Activated naive CD4-positive, alpha-beta T cell treated with anti-CD3 and anti-CD28 coated beads, Interleukin-2, amount 10 ng/mL, durations not matched to agents 7 days and 5 days (primary cell): ENCODE data around the gene IL11.

Experiments used
- CTCF ChIA-PET: fragments of 350-600 bp; sonication (Branson Sonifier 250); formaldehyde crosslinking; loops from one replicate; lab custom pipeline; 2021; ENCODE audit warnings: antibody characterized with exemption; lab: Charles Lee
- DNase-seq: peaks from one replicate; pipeline ENCODE4 v3.0.0-alpha.2; 2020
- H3K27ac Mint-ChIP-seq: one replicate; pipeline ENCODE4 v1.8.0; 2021; ENCODE audit warnings: mild to moderate bottlenecking, moderate library complexity, mixed read lengths
- H3K27me3 Mint-ChIP-seq: one replicate; pipeline ENCODE4 v1.8.0; 2021; ENCODE audit warnings: mild to moderate bottlenecking, mixed read lengths
- H3K36me3 Mint-ChIP-seq: one replicate; pipeline ENCODE4 v1.8.0; 2021; ENCODE audit warnings: mixed read lengths
- H3K4me1 Mint-ChIP-seq: one replicate; pipeline ENCODE4 v1.8.0; 2021; ENCODE audit warnings: mixed read lengths
- H3K4me3 Mint-ChIP-seq: one replicate; pipeline ENCODE4 v1.8.0; 2021; ENCODE audit warnings: mild to moderate bottlenecking, moderate library complexity, mixed read lengths
- H3K9me3 Mint-ChIP-seq: one replicate; pipeline ENCODE4 v1.8.0; 2021; ENCODE audit warnings: mixed read lengths

Gene IL11

DNA sequence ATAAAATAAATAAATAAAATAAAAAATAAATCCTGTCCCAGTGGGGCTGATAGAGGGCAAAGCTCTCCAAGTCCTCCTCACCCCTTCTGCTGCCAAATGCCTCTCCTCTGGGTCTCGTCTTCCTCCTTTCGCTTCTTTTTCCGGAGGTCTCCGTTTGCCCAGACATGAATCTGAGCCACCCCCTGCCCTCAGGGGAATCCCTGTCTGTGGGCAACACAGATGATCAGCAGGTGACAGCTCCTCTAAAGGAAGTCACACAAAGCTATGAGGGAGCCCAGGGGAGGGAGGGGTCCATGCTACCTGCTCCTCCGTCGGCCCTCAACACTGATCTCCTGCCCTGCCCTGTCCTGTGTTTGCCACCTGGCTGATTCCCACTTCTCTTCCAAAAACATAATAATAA is 45.6 kb downstream of the IL11 start:
- CTCF ChIA-PET: no interaction called here
- Mint-ChIP-seq H3K9me3 (no peaks in the 10 kb centered on the region), H3K27me3 (peaks cover 55% of the 10 kb centered on the region), H3K4me1 (peaks cover 11% of the 10 kb centered on the region), H3K27ac (no peak overlapping the region), H3K36me3 (no peaks in the 10 kb centered on the region), H3K4me3 (no peak overlapping the region)
- no peak for DNase-seq

GRCh38 chr19:55322204-55322885 is 47.9 kb downstream of the IL11 start:
- H3K4me1 Mint-ChIP-seq: peaks cover 11% of the 10 kb centered on the region

DNA sequence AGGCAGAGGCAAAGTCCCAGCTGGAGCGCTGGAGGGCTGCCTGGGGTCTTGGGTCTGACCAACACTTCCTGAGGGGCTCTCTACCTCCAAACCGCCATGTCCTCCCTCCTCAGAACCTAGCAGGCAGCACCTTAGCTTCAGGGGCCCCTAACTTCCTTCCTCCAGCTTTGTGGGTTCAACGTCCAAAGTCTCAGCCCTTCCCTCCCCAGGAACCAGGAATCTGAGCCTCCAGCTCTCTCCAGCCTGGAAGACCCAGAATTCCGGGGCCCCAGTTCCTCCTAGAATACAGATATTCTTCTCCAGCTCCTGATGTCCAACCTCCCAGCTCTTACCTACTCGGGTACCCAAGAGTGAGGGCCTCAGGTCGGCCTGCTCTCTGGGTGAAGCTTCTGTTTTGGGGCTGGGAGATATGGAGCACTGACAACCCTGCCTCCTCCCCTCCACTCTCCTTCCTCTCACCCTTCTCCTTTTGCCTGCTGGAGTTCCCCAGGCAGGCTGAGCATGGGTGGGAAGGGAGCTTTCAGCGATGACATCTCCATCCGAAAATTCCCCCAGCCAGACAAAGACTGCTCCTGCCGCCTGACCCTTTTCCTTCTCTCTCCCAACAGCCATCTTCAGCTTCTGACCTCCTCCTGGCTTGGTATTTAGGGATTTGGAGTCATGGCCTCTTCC is 48.7 kb downstream of the IL11 start:
- H3K4me1 Mint-ChIP-seq: peaks cover 11% of the 10 kb centered on the region
- no peak overlapping the region for H3K4me3 Mint-ChIP-seq
- DNase-seq: no peak
- CTCF ChIA-PET: interaction anchor here (0.7 to 1.7 kb wide), 3 partner anchors 16 to 29 kb away, joined by 3 to 5 read pairs (median 4); no protein-coding TSS in a partner anchor
- peaks cover 52% of the 10 kb centered on the region for H3K27me3 Mint-ChIP-seq
- no peak overlapping the region for H3K27ac Mint-ChIP-seq
- no peaks in the 10 kb centered on the region for H3K36me3 Mint-ChIP-seq
- no peaks in the 10 kb centered on the region for H3K9me3 Mint-ChIP-seq

More at GRCh38 chr19:55322204-55322885, 47.9 kb downstream of the IL11 start:
- no peak overlapping the region for H3K4me3 Mint-ChIP-seq
- DNase-seq: no peak
- H3K9me3 Mint-ChIP-seq: no peaks in the 10 kb centered on the region
- no peaks in the 10 kb centered on the region for H3K36me3 Mint-ChIP-seq
- peaks cover 50% of the 10 kb centered on the region for H3K27me3 Mint-ChIP-seq
- CTCF ChIA-PET: interaction anchor here (1.0 to 1.7 kb wide), 3 partner anchors 19 to 96 kb away, joined by 3 to 5 read pairs (median 5); no protein-coding TSS in a partner anchor
- no peak overlapping the region for H3K27ac Mint-ChIP-seq

- peaks cover 11% of the 10 kb centered on the region for H3K4me1 Mint-ChIP-seq
Observed at GRCh38 chr19:55320844-55321419, 49.3 kb downstream of the IL11 start.

DNA sequence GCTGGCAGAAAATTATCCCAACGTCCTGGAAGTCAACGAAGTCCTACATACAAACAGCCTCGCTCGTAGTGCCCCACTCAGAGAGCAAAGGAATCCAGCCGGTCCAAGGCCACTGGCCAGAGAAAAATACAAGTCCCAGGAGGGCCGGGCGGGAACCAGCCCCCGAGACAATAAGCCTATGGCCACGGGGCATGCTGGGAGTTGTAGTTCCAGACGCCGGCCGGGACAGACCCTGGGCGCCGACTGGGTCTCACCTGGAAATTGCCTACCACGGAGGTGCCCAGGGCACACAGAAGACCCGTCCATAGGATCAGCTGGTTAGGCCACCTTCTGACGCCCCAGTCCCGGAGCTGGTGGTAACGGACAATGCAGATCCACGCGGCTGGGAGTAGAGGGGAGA is 50.5 kb downstream of the IL11 start:
- Mint-ChIP-seq H3K4me1 (peaks cover 7% of the 10 kb centered on the region), H3K4me3 (no peak overlapping the region), H3K36me3 (no peaks in the 10 kb centered on the region), H3K27ac (no peak overlapping the region), H3K27me3 (peaks cover 42% of the 10 kb centered on the region), H3K9me3 (no peaks in the 10 kb centered on the region)
- no peak for DNase-seq
- CTCF ChIA-PET: interaction anchor here (1.6 kb wide), 1 partner anchor 18 kb away, joined by 4 read pairs; no protein-coding TSS in a partner anchor

More at GRCh38 chr19:55320844-55321419, 49.3 kb downstream of the IL11 start:
- CTCF ChIA-PET: interaction anchor here (0.6 to 1.7 kb wide), 5 partner anchors 10 to 29 kb away, joined by 3 to 5 read pairs (median 4); no protein-coding TSS in a partner anchor
- no peak overlapping the region for H3K27ac Mint-ChIP-seq
- no peak for DNase-seq
- no peak overlapping the region for H3K4me3 Mint-ChIP-seq
- H3K9me3 Mint-ChIP-seq: no peaks in the 10 kb centered on the region
- peaks cover 46% of the 10 kb centered on the region for H3K27me3 Mint-ChIP-seq
- no peaks in the 10 kb centered on the region for H3K36me3 Mint-ChIP-seq

DNA sequence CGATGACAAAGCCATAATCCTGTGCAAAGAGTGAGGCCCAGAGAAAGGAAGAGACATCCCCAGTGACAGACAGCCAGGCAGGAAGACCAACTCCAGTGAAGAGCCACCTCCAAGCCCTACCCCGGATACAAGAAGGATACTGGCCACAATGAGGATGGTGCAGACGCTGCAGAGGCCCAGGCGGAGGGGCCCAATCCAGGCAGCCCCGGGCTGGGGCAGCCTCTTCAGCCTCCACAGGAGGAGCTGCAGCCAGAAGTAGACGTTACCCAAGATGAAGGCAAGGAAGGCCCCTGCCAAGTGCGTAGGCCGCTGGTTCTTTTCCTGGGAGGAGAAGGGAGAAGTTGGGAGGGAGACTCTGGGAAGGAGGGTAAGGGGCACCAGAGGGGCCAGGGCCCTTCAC is 53.6 kb downstream of the IL11 start:
- H3K27ac Mint-ChIP-seq: no peak overlapping the region
- no peaks in the 10 kb centered on the region for H3K9me3 Mint-ChIP-seq
- peaks cover under 1% of the 10 kb centered on the region for H3K4me1 Mint-ChIP-seq
- no peak for DNase-seq
- CTCF ChIA-PET: interaction anchor here (0.9 to 4.3 kb wide), 2 partner anchors 14 to 15 kb away, joined by 3 to 17 read pairs; no protein-coding TSS in a partner anchor
- no peak overlapping the region for H3K4me3 Mint-ChIP-seq
- peaks cover 21% of the 10 kb centered on the region for H3K27me3 Mint-ChIP-seq
- H3K36me3 Mint-ChIP-seq: no peaks in the 10 kb centered on the region

GRCh38 chr19:55315956-55316525 is 54.2 kb downstream of the IL11 start:
- Mint-ChIP-seq H3K27me3 (peaks cover 15% of the 10 kb centered on the region), H3K4me1 (no peaks in the 10 kb centered on the region), H3K4me3 (no peak overlapping the region), H3K27ac (no peak overlapping the region), H3K36me3 (no peaks in the 10 kb centered on the region), H3K9me3 (no peaks in the 10 kb centered on the region)
- DNase-seq: no peak
- CTCF ChIA-PET: interaction anchor here (4.3 kb wide), 1 partner anchor 14 kb away, joined by 17 read pairs; no protein-coding TSS in a partner anchor

DNA sequence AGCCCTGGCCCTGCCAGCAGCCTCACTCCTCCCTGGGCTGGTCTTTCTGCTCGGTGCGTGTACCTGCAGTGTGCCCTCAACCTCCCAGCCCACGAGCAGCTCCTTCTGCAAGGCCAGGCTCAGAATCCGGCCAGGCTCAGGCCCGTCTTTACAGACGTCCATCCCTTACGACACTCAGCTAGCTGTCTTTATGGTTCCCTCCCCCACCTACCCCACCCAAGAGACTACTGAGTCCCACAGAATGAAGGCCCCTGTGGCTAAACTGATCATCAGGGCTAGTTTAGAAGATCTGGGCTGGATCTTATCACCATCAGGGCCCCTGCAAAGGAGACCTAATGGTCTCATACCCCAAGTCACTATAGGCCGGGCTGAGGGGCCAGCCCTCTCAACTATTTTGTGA is 55.9 kb downstream of the IL11 start:
- Mint-ChIP-seq H3K27me3 (peaks cover 3% of the 10 kb centered on the region), H3K9me3 (no peaks in the 10 kb centered on the region), H3K4me1 (no peaks in the 10 kb centered on the region), H3K4me3 (no peak overlapping the region), H3K36me3 (no peaks in the 10 kb centered on the region), H3K27ac (no peak overlapping the region)
- no peak for DNase-seq
- CTCF ChIA-PET: interaction anchor here (4.3 kb wide), 1 partner anchor 13 kb away, joined by 17 read pairs; no protein-coding TSS in a partner anchor
